ENCODE measurements around the gene FDXACB1. TPM values are rescaled to one million over a fixed set of nuclear protein-coding genes. Genes with fewer than 3 reads are reported as not detected.
A peak's percentile ranks its signal among the peaks of the same experiment; 100 is the strongest.

The FDXACB1 gene, protein sequence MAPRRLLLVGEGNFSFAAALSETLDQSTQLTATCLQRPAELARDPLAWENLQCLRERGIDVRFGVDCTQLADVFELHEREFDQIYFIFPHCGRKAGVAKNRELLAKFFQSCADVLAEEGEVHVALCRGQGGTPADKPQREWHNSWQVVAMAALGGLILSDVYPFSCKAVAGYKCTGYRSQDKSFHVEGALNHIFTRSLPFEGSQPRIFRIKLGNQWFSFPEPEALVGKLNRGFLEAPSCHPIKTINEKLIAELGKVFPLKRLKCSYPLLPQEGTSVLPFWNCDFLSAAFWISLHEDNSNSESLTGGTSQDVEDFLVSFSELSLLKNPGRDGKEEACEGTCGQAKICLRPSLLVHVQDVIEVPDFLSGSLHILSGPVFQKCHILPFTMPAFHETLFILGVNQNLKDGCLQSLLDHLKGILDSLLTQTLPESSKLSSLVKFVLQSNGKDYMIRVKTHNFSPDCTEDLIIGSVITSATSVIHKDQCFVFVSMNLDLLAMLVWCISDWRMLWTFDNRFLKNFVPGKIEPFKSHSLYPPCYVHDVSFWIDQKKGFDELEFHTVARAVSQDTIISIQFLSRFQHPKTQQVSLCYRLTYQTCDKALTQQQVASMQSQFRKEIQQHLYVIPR
- 1.4 TPM for polyA plus RNA-seq (2013, experiment 1 of 2; ENCODE audit: insufficient read length)
- 1.2 TPM for polyA plus RNA-seq (2013, experiment 2 of 2; ENCODE audit: insufficient read length)

- peak; percentile 97 for DNase-seq
Observed at GRCh38 chr11:111878849-111879636, at the start of gene FDXACB1, which contains the start of gene CFAP68. TSS of gene FDXACB1 (minus strand) at chr11:111879165. CDS start at chr11:111879132, 33 bp downstream. TSS of gene CFAP68 (plus strand) at chr11:111879541. CDS start at chr11:111879561, 20 bp downstream.

DNA sequence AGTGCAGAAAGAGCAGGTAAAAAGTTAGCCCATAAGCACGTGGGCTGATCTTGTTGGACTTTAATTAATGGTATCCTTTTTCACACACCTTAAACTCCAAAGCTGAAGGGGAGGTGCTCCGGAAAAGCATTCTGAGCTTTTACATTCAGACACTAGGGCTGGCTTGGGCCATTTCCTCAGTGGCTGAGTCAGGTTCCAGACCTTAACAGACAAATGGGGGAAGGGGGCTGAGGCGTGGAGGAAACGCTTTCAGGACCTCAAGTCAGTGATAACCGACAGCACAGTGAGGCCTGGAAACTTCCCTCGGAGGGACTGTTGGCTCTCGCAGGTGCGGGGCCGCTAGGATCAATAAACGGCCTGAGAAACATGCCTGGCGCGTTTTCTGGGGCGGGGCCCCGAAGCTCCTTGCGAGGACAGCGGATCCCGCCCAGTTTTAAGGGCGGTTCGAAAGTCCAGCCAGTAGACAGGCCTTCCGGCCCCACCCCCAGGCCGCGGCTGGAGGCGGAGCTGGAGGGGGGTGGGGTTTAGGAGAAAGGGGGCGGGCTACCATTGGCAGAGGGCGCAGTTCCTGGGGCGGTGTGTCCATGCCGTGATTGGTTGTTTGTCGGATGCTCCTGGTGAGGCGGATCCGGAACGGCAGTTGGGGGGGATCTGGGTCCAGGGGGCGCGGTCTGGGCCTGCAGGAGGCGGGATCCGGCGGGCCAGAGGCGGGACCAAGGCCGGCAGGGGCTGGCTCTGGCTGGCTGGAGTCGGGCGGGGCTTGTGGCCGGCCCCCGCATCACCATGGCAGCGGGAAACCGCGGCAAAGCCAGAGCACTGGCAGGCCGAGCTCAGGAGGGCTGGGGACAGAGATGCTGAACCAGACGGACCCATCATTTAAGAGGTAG, 47.8 kb upstream of the FDXACB1 start:
- peak; percentile 96 for DNase-seq

GRCh38 chr11:111925953-111926352, 47.0 kb upstream of the FDXACB1 start:
- DNase-seq: no peak

- DNase-seq: peak; percentile 35
Observed at GRCh38 chr11:111923951-111924350, 45.0 kb upstream of the FDXACB1 start.

GRCh38 chr11:111923351-111923788, 44.4 kb upstream of the FDXACB1 start:
- DNase-seq: peak; percentile 86

- peak; percentile 86 for DNase-seq
Observed at GRCh38 chr11:111922803-111923202, 43.8 kb upstream of the FDXACB1 start.

DNA sequence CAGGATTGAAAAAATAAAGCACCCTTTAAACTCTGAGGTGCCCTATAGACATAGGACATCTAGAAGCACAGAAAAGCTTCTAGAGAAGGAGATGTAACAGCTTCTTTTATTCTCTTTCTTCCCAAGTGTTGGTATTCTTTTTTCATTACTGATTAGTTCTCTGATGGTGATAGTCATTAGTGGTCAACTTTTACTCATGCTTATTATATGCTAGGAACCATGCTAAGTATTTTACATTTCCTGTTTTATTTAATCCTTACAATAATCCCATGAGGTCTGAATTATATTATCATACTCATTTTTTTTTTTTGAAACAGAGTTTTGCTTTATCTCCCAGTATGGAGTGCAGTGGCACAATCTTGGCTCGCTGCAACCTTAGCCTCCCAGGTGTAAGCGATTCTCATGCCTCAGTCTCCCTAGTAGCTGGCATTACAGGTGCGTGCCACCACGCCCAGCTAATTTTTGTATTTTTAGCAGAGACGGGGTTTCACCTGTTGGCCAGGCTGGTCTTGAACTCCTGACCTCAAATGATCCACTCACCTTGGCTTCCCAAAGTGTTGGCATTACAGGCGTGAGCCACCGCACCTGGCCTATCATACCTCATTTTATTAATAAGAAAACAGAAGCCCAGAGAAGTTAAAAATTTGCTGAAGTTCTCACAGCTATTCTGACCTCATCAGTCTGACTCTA, 42.7 kb upstream of the FDXACB1 start:
- peak; percentile 52 for DNase-seq

DNA sequence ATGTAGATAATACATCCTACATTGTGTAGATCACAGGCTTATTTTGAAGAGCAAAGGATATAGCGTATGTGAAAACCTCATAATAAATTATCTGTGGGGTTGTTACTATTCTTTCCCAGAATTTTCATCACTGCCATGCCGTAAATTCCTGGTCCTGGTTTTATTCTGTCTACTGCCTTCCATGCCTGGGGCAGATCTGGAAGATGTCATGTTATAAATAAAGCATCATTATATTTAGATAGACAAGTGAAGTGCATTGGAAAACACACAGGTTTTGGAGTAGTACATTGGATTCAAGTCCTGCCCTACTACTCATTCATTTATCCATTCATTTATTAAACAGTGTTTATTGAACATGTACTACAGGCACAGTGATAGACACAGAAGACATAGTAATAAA, 41.9 kb upstream of the FDXACB1 start:
- DNase-seq: no peak

- DNase-seq: peak; percentile 63
Observed at GRCh38 chr11:111918390-111919256, 39.7 kb upstream of the FDXACB1 start, which contains the start of gene C11orf52. TSS of gene C11orf52 (plus strand) at chr11:111918913. CDS start at chr11:111918973, 60 bp downstream.

DNA sequence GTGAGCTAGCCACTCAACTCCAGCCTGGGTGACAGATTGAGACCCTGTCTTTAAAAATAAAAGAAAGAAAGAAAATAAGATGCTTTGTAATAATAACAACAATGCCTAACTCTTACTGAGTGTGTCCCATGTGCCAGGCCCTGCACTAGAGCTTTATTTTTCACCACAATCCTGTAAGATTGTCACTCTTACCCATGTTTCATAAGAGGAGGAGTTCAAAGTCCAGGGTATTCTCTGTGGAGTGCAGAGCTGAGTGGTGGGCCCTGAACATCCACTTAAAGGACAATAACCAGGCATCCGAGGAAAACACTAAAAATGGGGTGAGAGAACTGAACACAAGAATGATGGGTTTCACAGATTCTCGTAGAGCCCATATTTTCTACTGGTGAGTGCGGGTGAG, 38.8 kb upstream of the FDXACB1 start:
- no peak for DNase-seq

GRCh38 chr11:111917312-111917711, 38.3 kb upstream of the FDXACB1 start:
- no peak for DNase-seq

- no peak for DNase-seq
Observed at GRCh38 chr11:111916768-111917167, 37.8 kb upstream of the FDXACB1 start.

- DNase-seq: peak; percentile 97
Observed at GRCh38 chr11:111913997-111914396, 35.0 kb upstream of the FDXACB1 start.

DNA sequence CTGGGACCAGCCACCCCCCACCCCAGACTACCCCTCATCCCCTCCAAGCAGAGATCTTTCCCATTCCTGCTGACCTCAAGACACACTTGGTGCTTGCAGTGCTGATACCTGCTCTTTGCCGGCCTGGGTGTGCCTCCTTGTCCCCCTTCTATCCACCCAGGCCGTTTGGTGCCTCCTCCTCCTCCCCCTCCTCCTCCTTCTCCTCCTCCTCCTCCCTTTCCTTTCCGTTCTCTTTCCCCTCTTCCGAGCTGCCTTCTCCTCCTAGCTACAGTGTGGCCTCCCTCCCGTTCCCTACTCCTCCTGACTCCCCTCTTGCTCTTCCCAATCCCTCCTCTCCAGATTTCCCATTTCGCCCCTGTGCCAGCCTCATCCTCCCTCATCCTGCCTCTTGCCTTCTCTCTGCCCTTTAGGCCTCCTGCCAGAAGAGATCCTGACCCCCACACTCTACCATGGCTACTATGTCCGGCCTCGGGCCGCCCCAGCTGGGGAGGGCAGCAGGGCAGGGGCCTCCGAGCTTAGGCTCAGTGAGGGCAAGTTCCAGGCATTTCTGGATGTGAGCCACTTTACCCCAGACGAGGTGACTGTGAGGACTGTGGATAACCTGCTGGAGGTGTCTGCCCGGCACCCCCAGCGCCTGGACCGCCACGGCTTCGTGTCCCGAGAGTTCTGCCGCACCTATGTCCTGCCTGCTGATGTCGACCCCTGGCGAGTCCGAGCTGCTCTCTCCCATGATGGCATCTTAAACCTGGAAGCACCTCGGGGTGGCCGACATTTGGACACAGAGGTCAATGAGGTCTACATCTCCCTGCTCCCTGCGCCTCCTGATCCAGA, 34.3 kb upstream of the FDXACB1 start:
- DNase-seq: peak; percentile 74

- peak; percentile 35 for DNase-seq
Observed at GRCh38 chr11:111912535-111912934, 33.6 kb upstream of the FDXACB1 start, which contains the start of gene HSPB2. TSS of gene HSPB2 (plus strand) at chr11:111912734. CDS start at chr11:111912830, 96 bp downstream.

DNA sequence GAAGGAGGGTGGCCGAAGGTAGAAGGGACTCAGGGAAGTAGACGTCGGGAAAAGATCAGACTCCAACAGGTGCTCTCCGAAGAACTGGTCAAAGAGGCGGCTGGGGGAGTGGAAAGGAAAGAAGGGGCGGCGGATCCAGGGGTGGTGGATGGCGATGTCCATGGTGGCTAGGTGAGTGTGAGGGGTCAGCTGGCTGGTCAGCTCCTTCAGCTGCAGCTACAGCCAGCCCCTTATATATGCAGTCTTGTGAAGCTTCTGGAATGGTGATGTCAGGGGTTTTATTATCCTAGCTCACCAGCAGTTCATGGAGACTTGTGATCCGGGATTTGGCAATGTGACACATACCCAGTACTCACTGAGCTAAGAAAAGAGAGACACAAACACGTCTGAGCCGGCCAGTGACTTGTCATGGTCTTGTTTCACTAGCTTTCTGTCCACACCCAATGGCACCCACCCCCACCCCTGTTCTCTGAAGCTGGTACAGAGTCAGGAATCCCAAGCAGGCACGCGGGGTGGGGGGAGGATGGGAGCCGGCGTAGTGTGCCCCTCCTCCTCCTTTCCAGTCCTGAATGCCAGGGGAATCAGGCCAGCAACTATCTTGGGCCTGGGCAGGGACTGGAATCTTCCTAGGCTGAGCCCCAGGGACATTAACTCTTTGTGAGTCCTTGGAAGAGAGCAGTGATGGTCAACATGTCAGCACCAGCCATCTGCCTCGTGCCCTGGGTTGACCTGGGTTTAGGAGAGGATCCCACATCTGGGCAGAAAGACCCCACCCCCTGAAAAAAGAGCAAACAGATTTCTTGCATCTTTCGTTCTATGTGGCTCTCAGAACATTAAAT, 32.8 kb upstream of the FDXACB1 start, which contains the start of gene CRYAB:
Gene CRYAB, minus strand, starts transcription at position 208 of the 839 bp plus-strand sequence. Its CDS starts 46 bp downstream, at position 162.
- DNase-seq: peak; percentile 100

GRCh38 chr11:111910676-111911562, 32.0 kb upstream of the FDXACB1 start:
- no peak for DNase-seq
